GM19043 (cell line): ENCODE measurements around the gene RTN4RL2.

Source experiments
- ATAC-seq: cut with Tn5 transposase; IDR thresholded peaks from one replicate; pipeline ENCODE4 v1.9.1; 2021; ENCODE audit warnings: low read depth; ENCODE audit not compliant: unreplicated experiment

The RTN4RL2 gene

GRCh38 chr11:57460022-57460757 is at the start of gene RTN4RL2:
Gene RTN4RL2 (plus strand): TSS chr11:57460528. CDS start chr11:57460866, 338 bp downstream.
- ATAC-seq, result no peak

DNA sequence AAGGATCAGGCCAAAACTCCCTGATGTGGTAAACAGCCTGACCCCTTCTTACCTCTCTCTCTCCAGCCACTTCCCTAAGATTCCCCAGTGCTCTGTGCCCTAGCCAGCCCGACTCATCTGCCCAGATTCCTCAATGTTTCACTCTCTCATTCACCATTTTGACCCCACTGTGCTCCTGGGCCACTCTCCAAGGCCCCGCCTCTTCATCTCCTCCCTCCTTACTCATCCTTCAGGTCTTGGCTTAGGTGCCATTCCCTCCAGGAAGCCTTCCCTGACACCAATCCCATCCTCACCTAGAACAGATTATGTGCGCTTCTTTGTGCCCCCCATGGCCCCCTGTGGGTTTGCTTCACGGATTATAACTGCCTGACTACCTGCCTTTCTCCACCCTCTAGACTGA is 46.6 kb upstream of the RTN4RL2 start:
- ATAC-seq, result no peak

DNA sequence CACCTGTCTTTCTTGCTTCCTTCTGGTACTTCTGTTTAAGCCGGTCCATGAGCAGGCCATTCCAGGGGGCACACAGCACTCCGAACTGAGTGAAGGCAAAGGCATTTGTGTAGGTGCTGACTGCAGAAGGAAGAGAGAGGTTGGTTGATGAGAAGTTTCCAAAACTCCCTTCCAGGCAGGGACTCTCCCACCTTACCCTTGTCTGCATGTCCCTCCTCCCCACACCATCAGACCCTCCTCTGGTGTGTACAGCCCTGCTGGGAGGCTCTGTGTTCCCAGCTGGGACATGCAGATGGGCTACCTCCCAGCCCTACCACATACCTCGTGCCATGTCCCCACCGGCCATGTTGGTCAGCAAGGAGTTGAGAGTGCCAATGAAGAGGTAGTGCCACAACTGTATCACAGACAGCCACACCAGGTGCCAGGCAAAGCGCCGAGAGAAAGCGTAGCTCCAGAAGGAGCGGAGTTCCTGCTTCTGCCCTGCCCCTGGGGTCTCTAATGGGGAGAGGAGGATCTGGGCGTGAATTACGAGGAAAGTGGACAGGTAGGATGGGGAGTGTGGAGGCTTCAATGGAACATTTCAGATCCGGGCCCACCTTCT is 45.6 kb upstream of the RTN4RL2 start:
- ATAC-seq, result no peak

DNA sequence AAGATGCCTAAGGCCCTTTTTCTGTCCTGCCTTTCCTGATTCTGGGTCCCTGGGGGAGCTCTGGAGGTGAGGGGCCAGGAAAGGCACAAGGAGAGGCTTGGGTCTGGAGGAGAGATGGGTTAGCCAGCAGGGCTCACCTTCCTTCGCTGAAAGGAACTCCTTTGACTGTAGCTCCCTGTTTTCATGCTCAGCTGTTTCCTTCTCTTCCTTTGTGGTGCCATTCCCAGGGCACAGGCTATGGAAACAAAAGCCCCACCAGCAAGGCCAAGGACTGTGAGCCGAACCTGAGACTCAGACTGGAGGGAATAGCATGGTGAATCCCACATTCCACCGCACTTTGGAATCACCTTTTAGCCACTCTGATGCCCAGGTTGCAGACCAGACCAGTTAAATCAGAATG is 43.9 kb upstream of the RTN4RL2 start:
- no peak for ATAC-seq

GRCh38 chr11:57417056-57417455 is 43.3 kb upstream of the RTN4RL2 start:
- ATAC-seq, result no peak

GRCh38 chr11:57418131-57418530 is 42.2 kb upstream of the RTN4RL2 start:
- ATAC-seq, result no peak

DNA sequence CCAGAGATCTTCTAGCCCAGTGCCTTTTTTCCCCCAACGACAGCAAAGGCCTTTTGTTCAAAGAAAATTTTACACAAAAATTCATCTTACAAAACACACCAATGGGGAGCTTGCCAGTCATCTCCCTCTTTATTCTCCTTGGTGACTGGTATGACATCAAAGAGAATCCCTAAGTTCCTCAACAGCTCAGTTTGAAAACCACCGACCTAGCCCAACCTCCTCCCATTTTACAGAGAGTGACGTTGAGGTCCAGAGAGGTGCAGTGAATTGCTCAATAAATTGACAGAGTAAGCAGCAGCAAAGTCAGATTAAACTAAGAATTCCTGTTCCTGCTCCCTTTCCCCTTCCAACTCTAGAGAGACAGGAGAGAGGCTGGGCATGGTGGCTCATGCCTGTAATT is 41.2 kb upstream of the RTN4RL2 start:
- no peak for ATAC-seq

DNA sequence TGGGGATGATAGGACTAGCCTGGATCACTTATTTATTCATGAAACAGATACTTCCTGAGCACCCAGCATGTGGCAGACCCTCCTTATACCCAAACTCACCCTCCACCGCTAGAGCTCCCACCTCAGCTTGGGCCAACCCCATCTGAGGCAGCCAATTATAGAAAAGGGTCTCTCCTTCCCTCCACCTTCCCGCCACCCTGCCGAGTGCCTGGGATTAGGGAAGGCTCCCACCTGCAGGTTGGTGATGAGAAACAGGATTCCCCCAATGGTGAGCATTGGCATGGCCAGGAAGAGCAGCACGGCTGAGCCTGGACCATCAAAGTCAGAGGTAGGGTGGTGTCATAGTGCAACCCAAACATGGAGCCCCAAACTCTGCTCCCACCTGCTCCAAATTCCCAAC is 39.3 kb upstream of the RTN4RL2 start:
- no peak for ATAC-seq

GRCh38 chr11:57421805-57422204 is 38.5 kb upstream of the RTN4RL2 start:
- no peak for ATAC-seq

- ATAC-seq, result no peak
These were observed 37.7 kb upstream of the RTN4RL2 start for GRCh38 chr11:57422669-57423068.

DNA sequence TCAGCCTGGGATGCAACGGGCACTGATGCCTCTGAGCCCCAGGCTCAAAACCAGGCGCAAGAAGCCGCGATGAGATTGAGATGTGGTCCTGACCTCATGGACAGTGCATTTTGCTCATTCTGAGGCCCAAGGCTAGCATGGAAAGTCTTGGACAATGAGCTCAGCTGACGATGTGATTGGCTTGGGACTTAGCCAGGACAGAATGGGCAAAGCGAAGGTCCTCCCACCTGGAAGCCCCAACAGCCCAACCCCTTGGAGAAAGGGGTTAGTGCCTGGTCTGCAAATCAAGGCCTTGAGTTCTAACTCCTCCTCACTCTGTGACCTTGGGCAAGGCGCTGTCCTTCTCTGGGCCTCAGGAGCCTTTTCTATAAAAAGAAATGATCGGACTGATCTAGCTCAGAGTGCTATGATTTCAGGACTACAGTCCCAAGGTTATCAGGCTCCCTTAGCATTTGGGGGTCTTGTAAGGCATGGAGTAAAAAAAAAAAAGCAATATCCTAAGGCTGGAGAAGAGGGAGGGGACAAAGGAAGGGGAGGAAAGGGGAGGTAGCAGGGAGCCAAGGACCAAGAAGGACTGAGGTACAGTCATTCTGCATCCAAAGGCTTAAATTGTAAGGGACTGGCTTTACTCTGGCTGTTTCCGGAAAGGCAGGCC is 36.1 kb upstream of the RTN4RL2 start:
- no peak for ATAC-seq

DNA sequence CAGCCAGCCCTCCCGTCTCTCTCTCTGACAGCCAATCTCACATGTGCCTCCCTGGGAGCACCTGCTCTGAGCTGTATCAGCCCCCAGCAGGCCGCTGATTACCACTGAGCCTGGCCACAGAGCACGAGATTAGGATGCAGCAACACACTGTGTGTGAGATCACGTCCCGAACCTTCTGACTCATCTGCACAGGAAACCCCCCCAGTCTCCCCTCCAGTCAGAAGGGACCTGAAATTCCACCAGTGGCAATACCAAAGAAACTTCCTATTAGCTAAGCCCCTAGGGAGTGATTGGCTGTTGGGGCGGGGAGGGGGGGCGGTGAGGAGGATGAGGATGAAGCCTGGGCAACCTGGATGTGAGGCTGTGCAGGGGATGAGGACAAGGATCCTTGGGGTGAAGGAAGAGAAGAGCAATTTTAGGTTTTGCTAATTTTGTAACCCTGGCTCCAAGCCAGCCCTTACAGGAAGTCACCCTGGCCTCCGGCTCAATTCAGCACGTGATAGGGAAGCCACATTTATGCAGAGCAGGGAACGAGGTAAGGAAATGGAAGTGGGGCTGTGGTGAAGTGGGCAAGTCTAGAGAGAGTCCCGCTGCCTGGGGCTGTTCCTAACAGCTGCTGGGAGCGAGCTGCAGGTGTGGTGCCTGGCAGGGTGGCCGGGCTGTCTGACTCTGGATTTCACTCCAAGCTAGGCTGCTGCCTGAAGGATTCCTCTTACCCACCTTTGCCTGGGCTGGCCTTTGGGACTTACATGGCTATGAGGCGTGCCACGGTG is 35.4 kb upstream of the RTN4RL2 start:
- ATAC-seq, result peak; percentile 89

GRCh38 chr11:57425565-57426438 is 34.5 kb upstream of the RTN4RL2 start:
- no peak for ATAC-seq

- ATAC-seq, result no peak
These were observed 33.8 kb upstream of the RTN4RL2 start for GRCh38 chr11:57426439-57426928.

- peak; percentile 56 for ATAC-seq
These were observed 33.2 kb upstream of the RTN4RL2 start, which contains the start of gene SLC43A3 for GRCh38 chr11:57426929-57427726. Gene SLC43A3 (minus strand): TSS chr11:57427121. CDS start chr11:57426172, 949 bp downstream.

DNA sequence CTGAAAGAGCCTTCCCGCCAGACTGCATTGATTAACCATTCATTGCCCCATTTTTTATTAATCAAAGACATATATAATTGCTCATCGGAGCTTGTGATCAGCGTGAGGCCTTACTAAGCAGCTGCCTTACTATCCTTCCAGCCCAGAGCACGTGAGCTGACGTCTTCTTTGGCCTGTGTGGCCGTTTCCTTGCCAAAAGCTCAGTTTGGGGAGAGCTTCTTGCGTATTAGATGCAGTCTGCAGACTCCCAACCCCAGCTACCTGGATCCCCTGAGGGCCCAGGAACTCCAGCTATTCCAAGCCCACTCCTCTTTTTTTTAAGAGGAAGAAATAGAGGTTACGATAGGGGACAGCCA is 32.6 kb upstream of the RTN4RL2 start:
- no peak for ATAC-seq

GRCh38 chr11:57428643-57429042 is 31.7 kb upstream of the RTN4RL2 start:
- ATAC-seq, result no peak

- no peak for ATAC-seq
These were observed 30.4 kb upstream of the RTN4RL2 start for GRCh38 chr11:57429946-57430345.

DNA sequence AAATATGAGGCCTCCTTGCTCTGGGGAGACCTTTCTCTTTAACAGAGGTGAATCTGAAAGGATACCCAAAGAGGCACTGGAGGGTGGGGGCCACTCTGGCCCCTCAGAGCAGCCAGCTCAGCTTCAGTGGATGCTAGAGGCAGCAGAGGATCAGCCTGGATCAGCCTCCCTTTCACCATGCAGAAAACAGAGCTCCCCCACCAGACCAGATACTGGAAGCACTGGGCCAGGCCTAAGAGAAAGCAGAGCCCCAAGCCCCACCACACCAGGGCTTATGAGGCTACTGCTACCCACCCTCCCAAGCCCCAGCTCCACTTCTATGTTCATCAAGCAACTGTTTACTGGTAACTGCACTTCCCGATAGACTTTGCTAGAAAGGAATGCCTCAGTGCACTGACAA is 29.4 kb upstream of the RTN4RL2 start:
- no peak for ATAC-seq
